Measurements from ENCODE around the gene YBX2. TPM values are rescaled to one million over a fixed set of nuclear protein-coding genes. Genes with fewer than 3 reads are reported as not detected.

YBX2 gene
- total RNA-seq, 1 donor from 2014 or later, result 0.63 TPM

Other genes starting within 250 kb of the YBX2 start
- gene CLEC10A, start 214.4 kb downstream of the YBX2 start, total RNA-seq, result not detected in 2 replicates
- gene ASGR2, start 179.8 kb downstream of the YBX2 start, total RNA-seq, result not detected in 2 replicates
- 0.63 and 1.6 TPM in 2 replicates for gene ASGR1, start 115.3 kb downstream of the YBX2 start, total RNA-seq
- 6.7 and 13.9 TPM in 2 replicates for gene DLG4, start 74.8 kb downstream of the YBX2 start, total RNA-seq
- gene ACADVL, start 74.7 kb downstream of the YBX2 start, total RNA-seq, result 261 and 318 TPM in 2 replicates
- 51.0 and 69.3 TPM in 2 replicates for gene DVL2, start 60.1 kb downstream of the YBX2 start, total RNA-seq
- gene PHF23, start 55.2 kb downstream of the YBX2 start, total RNA-seq, result 27.4 and 45.8 TPM in 2 replicates
- 262 and 715 TPM in 2 replicates for gene GABARAP, start 52.2 kb downstream of the YBX2 start, total RNA-seq
- gene CTDNEP1, start 42.9 kb downstream of the YBX2 start, total RNA-seq, result 78.1 and 103 TPM in 2 replicates
- 37.9 and 42.0 TPM in 2 replicates for gene ELP5, start 42.4 kb downstream of the YBX2 start, total RNA-seq
- gene CLDN7, start 32.2 kb downstream of the YBX2 start, total RNA-seq, result 12.4 and 33.1 TPM in 2 replicates
- under 0.01 and 0.76 TPM in 2 replicates for gene SLC2A4, start 12.9 kb downstream of the YBX2 start, total RNA-seq
- gene EIF5A, start 13.0 kb upstream of the YBX2 start, total RNA-seq, result 263 and 774 TPM in 2 replicates
- gene GPS2, start 20.7 kb upstream of the YBX2 start, total RNA-seq, result 42.2 and 68.3 TPM in 2 replicates
- gene NEURL4, start 34.7 kb upstream of the YBX2 start, total RNA-seq, result 13.1 and 14.7 TPM in 2 replicates
- gene ACAP1, start 41.9 kb upstream of the YBX2 start, total RNA-seq, result 0.38 and 0.65 TPM in 2 replicates
- gene KCTD11, start 57.5 kb upstream of the YBX2 start, total RNA-seq, result 13.5 and 19.6 TPM in 2 replicates
- not detected in 2 replicates for gene TMEM95, start 60.5 kb upstream of the YBX2 start, total RNA-seq
- gene TNK1, start 86.5 kb upstream of the YBX2 start, total RNA-seq, result 2.6 and 4.6 TPM in 2 replicates
- 69.7 and 127 TPM in 2 replicates for gene PLSCR3, start 99.9 kb upstream of the YBX2 start, total RNA-seq
- 250 and 289 TPM in 2 replicates for gene TMEM256, start 109.5 kb upstream of the YBX2 start, total RNA-seq
- 9.3 and 24.3 TPM in 2 replicates for gene NLGN2, start 113.2 kb upstream of the YBX2 start, total RNA-seq
- not detected in 2 replicates for gene SPEM1, start 125.7 kb upstream of the YBX2 start, total RNA-seq
- gene SPEM2, start 131.0 kb upstream of the YBX2 start, total RNA-seq, result not detected in 2 replicates
- not detected in 2 replicates for gene SPEM3, start 134.2 kb upstream of the YBX2 start, total RNA-seq
- gene TMEM102, start 140.8 kb upstream of the YBX2 start, total RNA-seq, result 12.9 and 19.5 TPM in 2 replicates
- 0.49 and 2.2 TPM in 2 replicates for gene FGF11, start 144.9 kb upstream of the YBX2 start, total RNA-seq
- 6.4 and 17.1 TPM in 2 replicates for gene CHRNB1, start 150.4 kb upstream of the YBX2 start, total RNA-seq
- 17.9 and 31.6 TPM in 2 replicates for gene ZBTB4, start 185.0 kb upstream of the YBX2 start, total RNA-seq
- gene SLC35G6, start 186.8 kb upstream of the YBX2 start, total RNA-seq, result not detected in 2 replicates
- 74.3 and 158 TPM in 2 replicates for gene POLR2A, start 189.7 kb upstream of the YBX2 start, total RNA-seq

Measured in mesangial cell (primary cell).